Measurements from ENCODE around the gene HNMT. TPM values are rescaled to one million over a fixed set of nuclear protein-coding genes. Genes with fewer than 3 reads are reported as not detected.

The HNMT gene
- total RNA-seq, 1 donor from 2014 or later, result 14.4 TPM

DNA sequence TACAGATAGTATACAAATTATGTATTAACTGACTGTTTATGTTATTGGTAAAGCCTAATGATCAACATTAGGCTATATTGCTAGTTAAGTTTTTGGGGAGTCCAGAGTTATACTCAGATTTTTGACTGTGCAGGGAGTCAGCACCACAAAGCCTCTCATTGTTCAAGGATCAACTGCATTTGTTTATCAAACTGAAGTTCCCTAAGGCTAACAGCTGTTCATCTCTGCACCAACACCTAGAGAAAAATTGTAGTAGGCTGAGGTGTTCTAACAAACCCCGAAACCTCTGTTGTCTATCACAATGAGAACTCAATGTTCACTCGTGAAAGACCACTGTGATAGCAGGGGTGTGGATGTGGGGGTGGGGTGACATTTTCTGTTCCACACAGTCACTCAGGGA, 97.7 kb downstream of the HNMT start:
- Mint-ChIP-seq H3K4me1 (no peaks in the 10 kb centered on the region), H3K27me3 (ENCODE audit: low read depth) (no peaks in the 10 kb centered on the region)
- DNase-seq (ENCODE audit: low spot score in 2 of 2, unreplicated experiment in 2 of 2), result no peak

DNA sequence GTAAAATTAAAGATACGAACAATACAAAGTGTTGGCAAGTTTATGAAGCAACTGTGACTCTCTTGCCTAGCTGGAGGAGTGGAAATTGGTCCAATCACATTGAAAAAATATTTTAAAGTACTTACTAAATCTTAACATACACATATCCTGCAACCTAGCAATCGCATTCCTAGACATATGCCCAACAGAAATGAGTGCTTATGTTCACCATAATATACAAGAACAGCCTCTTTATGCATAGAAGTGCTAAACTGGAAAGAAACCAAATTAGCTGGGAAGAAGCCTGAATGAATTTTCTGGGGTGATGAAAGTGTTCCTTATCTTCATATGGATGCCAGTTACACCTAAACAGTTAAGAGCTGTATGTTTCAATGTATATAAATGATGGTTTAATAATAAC, 98.9 kb downstream of the HNMT start:
- no peak overlapping the region for H3K4me3 Mint-ChIP-seq
- TF ChIP-seq, protein P1, sequence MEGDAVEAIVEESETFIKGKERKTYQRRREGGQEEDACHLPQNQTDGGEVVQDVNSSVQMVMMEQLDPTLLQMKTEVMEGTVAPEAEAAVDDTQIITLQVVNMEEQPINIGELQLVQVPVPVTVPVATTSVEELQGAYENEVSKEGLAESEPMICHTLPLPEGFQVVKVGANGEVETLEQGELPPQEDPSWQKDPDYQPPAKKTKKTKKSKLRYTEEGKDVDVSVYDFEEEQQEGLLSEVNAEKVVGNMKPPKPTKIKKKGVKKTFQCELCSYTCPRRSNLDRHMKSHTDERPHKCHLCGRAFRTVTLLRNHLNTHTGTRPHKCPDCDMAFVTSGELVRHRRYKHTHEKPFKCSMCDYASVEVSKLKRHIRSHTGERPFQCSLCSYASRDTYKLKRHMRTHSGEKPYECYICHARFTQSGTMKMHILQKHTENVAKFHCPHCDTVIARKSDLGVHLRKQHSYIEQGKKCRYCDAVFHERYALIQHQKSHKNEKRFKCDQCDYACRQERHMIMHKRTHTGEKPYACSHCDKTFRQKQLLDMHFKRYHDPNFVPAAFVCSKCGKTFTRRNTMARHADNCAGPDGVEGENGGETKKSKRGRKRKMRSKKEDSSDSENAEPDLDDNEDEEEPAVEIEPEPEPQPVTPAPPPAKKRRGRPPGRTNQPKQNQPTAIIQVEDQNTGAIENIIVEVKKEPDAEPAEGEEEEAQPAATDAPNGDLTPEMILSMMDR (IDR thresholded peaks at IDR 0.05; ENCODE audit: unreplicated experiment), result no peak

More for the DNA sequence above, 97.7 kb downstream of the HNMT start:
- H3K36me3 Mint-ChIP-seq, result no peaks in the 10 kb centered on the region
- H3K9me3 Mint-ChIP-seq, result no peaks in the 10 kb centered on the region
- TF ChIP-seq, protein P1 (IDR thresholded peaks at IDR 0.05; ENCODE audit: unreplicated experiment), result no peak
- no peak overlapping the region for H3K4me3 Mint-ChIP-seq
- H3K27ac Mint-ChIP-seq, result no peak overlapping the region

More for the DNA sequence above, 98.9 kb downstream of the HNMT start:
- no peak for DNase-seq (ENCODE audit: low spot score in 2 of 2, unreplicated experiment in 2 of 2)
- Mint-ChIP-seq H3K9me3 (no peaks in the 10 kb centered on the region), H3K27ac (no peak overlapping the region), H3K27me3 (ENCODE audit: low read depth) (no peaks in the 10 kb centered on the region), H3K36me3 (no peaks in the 10 kb centered on the region), H3K4me1 (no peaks in the 10 kb centered on the region)

Data from mesothelial cell of epicardium (in vitro differentiated cells).